Measurements from ENCODE around the gene TMEM151B.

- TF ChIP-seq CTCF (IDR thresholded peaks at IDR 0.05): no peak
- TF ChIP-seq POLR2AphosphoS5 (IDR thresholded peaks at IDR 0.05): no peak
- no peak for TF ChIP-seq POLR2A (IDR thresholded peaks at IDR 0.05)
Observed at GRCh38 chr6:44245391-44245911, 24.8 kb upstream of the TMEM151B start.
